ENCODE results near the gene CPA1.

DNA sequence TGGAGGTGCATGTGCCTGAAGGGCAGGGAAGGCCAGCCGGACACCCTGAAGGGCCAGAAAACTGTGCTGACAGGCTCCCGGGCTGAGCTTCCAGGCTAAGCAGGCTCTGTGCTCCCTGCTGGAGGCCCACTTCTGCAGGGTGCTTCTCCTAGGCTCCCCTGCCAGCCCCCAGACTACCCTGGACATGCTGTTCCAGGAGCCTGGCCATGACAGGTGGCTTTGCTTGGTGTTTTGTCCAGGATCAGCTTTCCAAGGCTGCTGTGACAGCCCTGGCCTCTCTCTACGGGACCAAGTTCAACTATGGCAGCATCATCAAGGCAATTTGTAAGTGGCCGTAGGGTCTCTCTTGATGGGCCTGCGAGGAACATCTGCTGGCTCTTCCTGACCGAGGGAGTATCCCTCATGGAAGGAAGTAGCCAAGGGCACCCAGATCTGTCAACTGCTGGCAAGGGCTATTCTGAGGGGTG, 5.3 kb downstream of the CPA1 start:
- TF ChIP-seq, protein P1, sequence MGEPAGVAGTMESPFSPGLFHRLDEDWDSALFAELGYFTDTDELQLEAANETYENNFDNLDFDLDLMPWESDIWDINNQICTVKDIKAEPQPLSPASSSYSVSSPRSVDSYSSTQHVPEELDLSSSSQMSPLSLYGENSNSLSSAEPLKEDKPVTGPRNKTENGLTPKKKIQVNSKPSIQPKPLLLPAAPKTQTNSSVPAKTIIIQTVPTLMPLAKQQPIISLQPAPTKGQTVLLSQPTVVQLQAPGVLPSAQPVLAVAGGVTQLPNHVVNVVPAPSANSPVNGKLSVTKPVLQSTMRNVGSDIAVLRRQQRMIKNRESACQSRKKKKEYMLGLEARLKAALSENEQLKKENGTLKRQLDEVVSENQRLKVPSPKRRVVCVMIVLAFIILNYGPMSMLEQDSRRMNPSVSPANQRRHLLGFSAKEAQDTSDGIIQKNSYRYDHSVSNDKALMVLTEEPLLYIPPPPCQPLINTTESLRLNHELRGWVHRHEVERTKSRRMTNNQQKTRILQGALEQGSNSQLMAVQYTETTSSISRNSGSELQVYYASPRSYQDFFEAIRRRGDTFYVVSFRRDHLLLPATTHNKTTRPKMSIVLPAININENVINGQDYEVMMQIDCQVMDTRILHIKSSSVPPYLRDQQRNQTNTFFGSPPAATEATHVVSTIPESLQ (CRISPR knock-in tag; IDR thresholded peaks at IDR 0.05), result no peak
- TF ChIP-seq EMX1 (CRISPR knock-in tag; IDR thresholded peaks at IDR 0.05) (no peak), FOXJ3 (CRISPR knock-in tag; IDR thresholded peaks at IDR 0.05; ENCODE audit: borderline replicate concordance) (no peak)

Data from WTC11 (cell line).